ENCODE data around the gene OR7A5. TPM values are rescaled to one million over a fixed set of nuclear protein-coding genes. Genes with fewer than 3 reads are reported as not detected.
A peak's percentile ranks its signal among the peaks of the same experiment; 100 is the strongest.

Gene OR7A5
- total and polyA plus RNA-seq, 7 donors, result 0.01 TPM; not detected in 4

GRCh38 chr19:14809272-14810057, 25.5 kb downstream of the OR7A5 start:
- intact Hi-C loops (cut with DNase I), result no loop called here
- no peak overlapping the region for H3K27ac ChIP-seq
- ATAC-seq (peak in 1 of 4 donors; percentile 42), DNase-seq (peak in 1 of 2 donors; percentile 65)
- no peak for TF ChIP-seq CTCF (IDR thresholded peaks at IDR 0.05)
- no peaks in the 10 kb centered on the region for H3K9me3 ChIP-seq
- no peak overlapping the region for H3K4me3 ChIP-seq
- H3K4me1 ChIP-seq, result no peaks in the 10 kb centered on the region
- no peaks in the 10 kb centered on the region for H3K27me3 ChIP-seq (ENCODE audit: insufficient read depth in 3 of 3, low read length in 2 of 3)
- no peaks in the 10 kb centered on the region for H3K36me3 ChIP-seq (ENCODE audit: insufficient read depth in 1 of 2, low read depth in 1 of 2)
- 41 to 44% (median 43%) methylated on average over 9 of the region's 9 CpGs for WGBS, 3 donors

- H3K4me1 ChIP-seq, result no peaks in the 10 kb centered on the region
- WGBS, 3 donors, result 75 to 85% (median 82%) methylated on average over 3 of the region's 3 CpGs
- no peaks in the 10 kb centered on the region for H3K36me3 ChIP-seq (ENCODE audit: insufficient read depth in 1 of 2, low read depth in 1 of 2)
- intact Hi-C loops (cut with DNase I), result no loop called here
- no peak for DNase-seq
- H3K9me3 ChIP-seq, result no peaks in the 10 kb centered on the region
- H3K27me3 ChIP-seq (ENCODE audit: insufficient read depth in 3 of 3, low read length in 2 of 3), result no peaks in the 10 kb centered on the region
- no peak for ATAC-seq
- no peak overlapping the region for H3K27ac ChIP-seq
- no peak for TF ChIP-seq CTCF (IDR thresholded peaks at IDR 0.05)
- no peak overlapping the region for H3K4me3 ChIP-seq
Measured at GRCh38 chr19:14804765-14805164, 30.2 kb downstream of the OR7A5 start.

- ATAC-seq (no peak), DNase-seq (no peak)
- Histone ChIP-seq H3K9me3 (no peaks in the 10 kb centered on the region), H3K4me1 (no peaks in the 10 kb centered on the region), H3K27me3 (ENCODE audit: insufficient read depth in 3 of 3, low read length in 2 of 3) (peaks cover 0 to 2% (median 0%) of the 10 kb centered on the region in 3 donors), H3K27ac (no peak overlapping the region), H3K36me3 (ENCODE audit: insufficient read depth in 1 of 2, low read depth in 1 of 2) (no peaks in the 10 kb centered on the region), H3K4me3 (no peak overlapping the region)
- intact Hi-C loops (cut with DNase I), result no loop called here
- no peak for TF ChIP-seq CTCF (IDR thresholded peaks at IDR 0.05)
- WGBS, 3 donors, result 70 to 77% (median 73%) methylated on average over 5 of the region's 5 CpGs
Measured at GRCh38 chr19:14798760-14799159, 36.2 kb downstream of the OR7A5 start.

- no peak for DNase-seq
- Histone ChIP-seq H3K27ac (no peak overlapping the region), H3K4me1 (no peaks in the 10 kb centered on the region), H3K9me3 (no peaks in the 10 kb centered on the region), H3K36me3 (ENCODE audit: insufficient read depth in 1 of 2, low read depth in 1 of 2) (no peaks in the 10 kb centered on the region), H3K27me3 (ENCODE audit: insufficient read depth in 3 of 3, low read length in 2 of 3) (peaks cover 0 to 2% (median 0%) of the 10 kb centered on the region in 3 donors), H3K4me3 (no peak overlapping the region)
- no peak for ATAC-seq
- intact Hi-C loops (cut with DNase I), result no loop called here
- no peak for TF ChIP-seq CTCF (IDR thresholded peaks at IDR 0.05)
- WGBS, 3 donors, result 88 to 92% (median 91%) methylated on average over 11 of the region's 11 CpGs
Measured at GRCh38 chr19:14796021-14796420, 39.0 kb downstream of the OR7A5 start.
